K562 (cell line): ENCODE data around the gene TBL1X. TPM values are rescaled to one million over a fixed set of nuclear protein-coding genes. Genes with fewer than 3 reads are reported as not detected.

Experiments
- ATAC-seq: fragments of 200-7000 bp; cut with Tn5 transposase; 3 replicates; pipeline ENCODE4 v1.9.1; 2020; ENCODE audit warnings: moderate library complexity
- BruUV-seq: library from RNA; stranded (reverse); fragments of 400-500 nt; replicated peaks from 2 replicates; lab custom pipeline; 2021; lab: Mats Ljungman, UMichigan
- CTCF ChIA-PET: fragments of 300-600 bp; formaldehyde crosslinking; extraction: SDS; loops from one replicate; lab custom pipeline; 2021; ENCODE audit warnings: low intra/inter-chr PET ratio; lab: Yijun Ruan, JAX
- POLR2A ChIA-PET: fragments of 300-600, 350-650 bp; sonication (Branson Sonifier 250); formaldehyde crosslinking; extraction: SDS; loops from one replicate; lab custom pipeline; 2021; ENCODE audit warnings: antibody characterized with exemption, inconsistent platforms; lab: Yijun Ruan, JAX
- DNase-seq, 4 experiments: peaks; one replicate each; pipeline versions ENCODE4 v3.0.0 to v3.0.0-alpha.2; 2011 to 2018; ENCODE audit warnings: low spot score in 3 of 4, mixed read lengths in 3 of 4; ENCODE audit errors: extremely low read depth in 1 of 4
- FAIRE-seq: peaks from 2 replicates; lab custom pipeline; 2011; peaks lifted over from hg19 to GRCh38; lab: Jason Lieb, UNC
- H2AFZ ChIP-seq: 2 replicates; pipeline ENCODE4 v1.6.0; 2011; ENCODE audit warnings: low read depth, low read length, control low read depth, inconsistent platforms
- H3K27ac ChIP-seq: fragments of 200-600 bp; 3 replicates; pipeline ENCODE4 v1.8.0; 2011; ENCODE audit warnings: low read depth, mild to moderate bottlenecking, control low read depth, inconsistent platforms, low read length, moderate library complexity, mixed read lengths; ENCODE audit errors: extremely low read depth
- H3K27me3 ChIP-seq, 2 experiments: fragments of 300-600 bp in 1 of 2; 2 replicates in 1 of 2; 3 replicates in 1 of 2; pipeline versions ENCODE4 v1.6.0 to v1.8.0; 2011; ENCODE audit warnings: inconsistent platforms in 2 of 2, low read length in 2 of 2, mild to moderate bottlenecking in 1 of 2, mixed read lengths in 1 of 2, moderate library complexity in 1 of 2; ENCODE audit not compliant: control insufficient read depth in 2 of 2, insufficient read depth in 2 of 2
- H3K36me3 ChIP-seq: fragments of 300-600 bp; 3 replicates; pipeline ENCODE4 v1.8.0; 2011; ENCODE audit warnings: mild to moderate bottlenecking, low read length, inconsistent platforms; ENCODE audit not compliant: control insufficient read depth, insufficient read depth
- H3K4me1 ChIP-seq, 2 experiments: fragments of 200-600 bp in 1 of 2; replicated peaks in 1 of 2; 2 replicates in 1 of 2; 3 replicates in 1 of 2; pipeline versions ENCODE4 v1.5.1 to v1.8.0; 2011; ENCODE audit warnings: inconsistent platforms in 2 of 2, low read length in 2 of 2, mild to moderate bottlenecking in 1 of 2, mixed read lengths in 1 of 2, moderate library complexity in 1 of 2; ENCODE audit not compliant: control insufficient read depth in 2 of 2, insufficient read depth in 2 of 2
- H3K4me2 ChIP-seq: 2 replicates; pipeline ENCODE4 v1.6.1; 2011; ENCODE audit warnings: low read length, control low read depth, inconsistent platforms, mixed read lengths; ENCODE audit not compliant: insufficient read depth
- H3K4me3 ChIP-seq: fragments of 200-600 bp; sonication (generic), shearing (Covaris generic); 2 replicates; pipeline ENCODE4 v1.5.1; 2016; ENCODE audit warnings: control low read depth, inconsistent platforms
- H3K79me2 ChIP-seq: fragments of 200-600 bp; 3 replicates; pipeline ENCODE4 v1.8.0; 2011; ENCODE audit warnings: low read length, inconsistent platforms; ENCODE audit not compliant: control insufficient read depth, insufficient read depth
- H3K9ac ChIP-seq, 2 experiments: 2 replicates each; pipeline versions ENCODE4 v1.6.0 to v1.6.1; 2011; ENCODE audit warnings: low read depth in 2 of 2, low read length in 2 of 2, control low read depth in 1 of 2, inconsistent platforms in 1 of 2, mild to moderate bottlenecking in 1 of 2, mixed read lengths in 1 of 2; ENCODE audit not compliant: insufficient read depth in 1 of 2
- H3K9me1 ChIP-seq: one replicate; pipeline ENCODE4 v1.6.0; 2011; ENCODE audit warnings: inconsistent platforms, mild to moderate bottlenecking, low read length, moderate library complexity; ENCODE audit not compliant: control insufficient read depth, insufficient read depth
- H3K9me3 ChIP-seq: replicated peaks from 2 replicates; pipeline ENCODE4 v1.5.1; 2011; ENCODE audit warnings: low read depth, low read length, inconsistent platforms; ENCODE audit not compliant: control insufficient read depth, insufficient read depth
- H4K20me1 ChIP-seq: replicated peaks from 2 replicates; pipeline ENCODE4 v1.6.1; 2011; ENCODE audit warnings: low read length, inconsistent platforms, mixed read lengths; ENCODE audit not compliant: control insufficient read depth, insufficient read depth
- ARID3A ChIP-seq: IDR thresholded peaks from 2 replicates; pipeline ENCODE4 v1.6.1; 2012; ENCODE audit warnings: low read depth, low read length, improper control_type of control experiment, borderline replicate concordance
- CGGBP1 ChIP-seq: fragments of 250-450 bp; sonication (Bioruptor Pico); IDR thresholded peaks from 2 replicates; pipeline ENCODE4 v1.9.0; 2021; ENCODE audit warnings: mild to moderate bottlenecking
- CTCFL ChIP-seq: IDR thresholded peaks from 2 replicates; pipeline ENCODE4 v1.6.1; 2011; ENCODE audit warnings: borderline replicate concordance, low read depth, mild to moderate bottlenecking, moderate library complexity, low read length; ENCODE audit not compliant: insufficient read depth, poor library complexity, severe bottlenecking
- CUX1 ChIP-seq: fragments of 200-800 bp; sonication (Bioruptor generic); IDR thresholded peaks from 2 replicates; pipeline ENCODE4 v1.6.1; 2016; ENCODE audit warnings: missing genetic modification characterization, missing compliant biosample characterization
- ESRRB ChIP-seq: fragments of 250-450 bp; sonication (Bioruptor Pico); IDR thresholded peaks from 2 replicates; pipeline ENCODE4 v1.5.0; 2020; ENCODE audit warnings: mild to moderate bottlenecking, moderate library complexity, borderline replicate concordance
- IFI16 ChIP-seq: fragments of 250-450 bp; sonication (Bioruptor Pico); IDR thresholded peaks from 2 replicates; pipeline ENCODE4 v2.1.2; 2022; ENCODE audit warnings: mild to moderate bottlenecking, inconsistent platforms
- IRF2 ChIP-seq: sonication (generic); formaldehyde crosslinking; IDR thresholded peaks from 2 replicates; pipeline ENCODE4 v1.8.1; 2022; ENCODE audit warnings: mild to moderate bottlenecking, missing genetic modification reagents
- KDM5B ChIP-seq: fragments of 200-600 bp; sonication (generic); IDR thresholded peaks from 2 replicates; pipeline ENCODE4 v1.6.1; 2012; ENCODE audit warnings: low read depth, mild to moderate bottlenecking, moderate library complexity, low read length, control low read depth, inconsistent platforms; ENCODE audit not compliant: insufficient replicate concordance
- SMAD2 ChIP-seq: fragments of 150-350 bp; IDR thresholded peaks from 2 replicates; pipeline ENCODE4 v1.6.1; 2014; ENCODE audit warnings: low read depth, mild to moderate bottlenecking, low read length
- ZNF740 ChIP-seq, 3 experiments: fragments of 200-800 bp in 1 of 3; sonication (Bioruptor generic) in 1 of 3; sonication (generic) in 1 of 3; formaldehyde crosslinking in 1 of 3; IDR thresholded peaks; 2 replicates each; pipeline versions ENCODE4 v1.6.1 to v1.8.0; 2016 to 2022; ENCODE audit warnings: mild to moderate bottlenecking in 2 of 3, missing compliant biosample characterization in 2 of 3, missing genetic modification characterization in 2 of 3, missing genetic modification reagents in 1 of 3
- WGBS: fragments of 100-300 bp; shearing (Covaris generic); methylation state at CpG from one replicate; pipeline ENCODE4 v1.1.6; 2016; ENCODE audit warnings: low coverage, mixed read lengths; ENCODE audit not compliant: insufficient coverage; ENCODE audit errors: missing lambda C conversion rate; 5-methylcytosine and 5-hydroxymethylcytosine counted together
- in situ Hi-C: fragments of 300-500 bp; cut with MboI; formaldehyde crosslinking; loops from 4 replicates; pipeline ENCODE4 v1.15.0; 2018; ENCODE audit warnings: inconsistent platforms, mixed read lengths
- intact Hi-C: fragments of 100-400 bp; cut with micrococcal nuclease; formaldehyde crosslinking; loops from 2 replicates; pipeline ENCODE4 v1.14.2; 2022
- polyA plus RNA-seq, 8 experiments: library from polyadenylated mRNA; depleted of rRNA in 4 of 8; stranded (reverse) in 5 of 8; unstranded in 3 of 8; fragments of >200 nt; fragmentation: Nextera tagmentation in 2 of 8; fragmentation: Illumina TruSeq in 1 of 8; extraction: Ambion mirVana in 2 of 8; extraction: Trizol in 1 of 8; gene quantifications; 2 replicates each; pipeline versions ENCODE4 v1.2.1 to v1.2.3, GENCODE V29; 2011 to 2014; ENCODE audit warnings: inconsistent platforms in 1 of 8, missing spikeins in 1 of 8
- total RNA-seq, 7 experiments: library from RNA; depleted of rRNA in 6 of 7; stranded (reverse); fragments of >200 nt in 6 of 7; fragmentation: Illumina TruSeq in 2 of 7; extraction: Trizol in 2 of 7; gene quantifications; 2 replicates each; pipeline versions ENCODE4 v1.2.1 to v1.2.3, GENCODE V29; 2011 to 2021; ENCODE audit warnings: low replicate concordance in 1 of 7

TBL1X gene
- total and polyA plus RNA-seq, 9 of the 15 experiments (the other 6 are each of a cell fraction or from before 2014, with no cell fraction given) = 6.0 to 49.6 (median 19.7) TPM

GRCh38 chrX:9569876-9570301 is 105.0 kb downstream of the TBL1X start:
- WGBS = 66% methylated on average over 8 of the region's 10 CpGs
- in situ Hi-C loops (no loop called here), intact Hi-C loops (no loop called here)
- H3K9ac ChIP-seq = no peak overlapping the region
- POLR2A ChIA-PET = interaction anchor here (0.9 to 1.0 kb wide), 2 partner anchors 8 to 60 kb away, joined by 3 to 4 read pairs; no protein-coding TSS in a partner anchor
- H2AFZ ChIP-seq = no peak overlapping the region
- FAIRE-seq (no peak), ATAC-seq (no peak), DNase-seq (no peak)
- H3K4me1 ChIP-seq = peaks cover 0 to 5% of the 10 kb centered on the region in 2 experiments; a peak in 2 of 5 replicates
- H3K79me2 ChIP-seq = peaks cover 18% of the 10 kb centered on the region
- H3K9me1 ChIP-seq = no peaks in the 10 kb centered on the region
- no peak overlapping the region for H3K4me3 ChIP-seq
- H3K27ac ChIP-seq = no peak overlapping the region
- no peaks in the 10 kb centered on the region for H3K36me3 ChIP-seq
- H3K27me3 ChIP-seq = no peaks in the 10 kb centered on the region
- CTCF ChIA-PET = no interaction called here
- H3K4me2 ChIP-seq = no peak overlapping the region
- BruUV-seq = no TSS peak
- no peaks in the 10 kb centered on the region for H3K9me3 ChIP-seq
- H4K20me1 ChIP-seq = peaks cover 10% of the 10 kb centered on the region; the same call in 1 of the 2 replicates
- TF ChIP-seq SMAD2 = no peak
- TF ChIP-seq CGGBP1 (CRISPR knock-in tag) = no peak
- TF ChIP-seq ZNF740 (CRISPR knock-in tag; IDR thresholded peaks at IDR 0.05) = no peak
- no peak for TF ChIP-seq ZNF740 (tag; IDR thresholded peaks at IDR 0.05)
- no peak for TF ChIP-seq ESRRB (CRISPR knock-in tag)
- TF ChIP-seq IFI16 (CRISPR knock-in tag) = no peak
- TF ChIP-seq KDM5B = no peak
- TF ChIP-seq ARID3A = no peak
- TF ChIP-seq IRF2 (CRISPR knock-in tag) = no peak
- TF ChIP-seq CUX1 = no peak
- no peak for TF ChIP-seq CTCFL
